GDM1 (cell line): ENCODE results near the gene SDHAF3.

Experiments
- DNase-seq: peaks from one replicate; lab custom pipeline; 2025; lab: John Stamatoyannopoulos, UW

The SDHAF3 gene

GRCh38 chr7:97219237-97219636 is 101.7 kb downstream of the SDHAF3 start:
- no peak for DNase-seq

- no peak for DNase-seq
These were observed 106.8 kb downstream of the SDHAF3 start for GRCh38 chr7:97224316-97224715.

- no peak for DNase-seq
These were observed 109.0 kb downstream of the SDHAF3 start for GRCh38 chr7:97226541-97226940.
